HCT116 (cell line): ENCODE data around the gene TNC. TPM values are rescaled to one million over a fixed set of nuclear protein-coding genes. Genes with fewer than 3 reads are reported as not detected.

Experiments
- ATAC-seq: fragments of 200-7000 bp; cut with Tn5 transposase; 2 replicates; pipeline ENCODE4 v1.9.1; 2020; ENCODE audit warnings: mild to moderate bottlenecking, moderate library complexity
- BruUV-seq: library from RNA; stranded (reverse); fragments of 400-500 nt; replicated peaks from 2 replicates; lab custom pipeline; 2021; lab: Mats Ljungman, UMichigan
- CTCF ChIA-PET: fragments of 300-600 bp; sonication (Branson Sonifier 250); formaldehyde crosslinking; loops from one replicate; lab custom pipeline; 2021; ENCODE audit warnings: antibody characterized with exemption; lab: Charles Lee
- POLR2A ChIA-PET: fragments of 300-600, 350-600 bp; sonication (Branson Sonifier 250); formaldehyde crosslinking; loops from one replicate; lab custom pipeline; 2021; ENCODE audit warnings: antibody characterized with exemption; lab: Charles Lee
- RAD21 ChIA-PET, 2 experiments: fragments of 300-600 bp; sonication (Branson Sonifier 250); formaldehyde crosslinking; loops; one replicate each; lab custom pipeline; 2023; ENCODE audit warnings: low total read pairs in 2 of 2; ENCODE audit not compliant: uncharacterized antibody in 2 of 2, unreplicated experiment in 2 of 2, low non-redundant PET in 1 of 2; lab: Charles Lee
- DNase-seq: peaks from one replicate; pipeline ENCODE4 v3.0.0-alpha.2; 2010; ENCODE audit warnings: low read depth, low spot score
- H2AFZ ChIP-seq: fragments of 200-600 bp; shearing (Covaris generic), sonication (generic); 2 replicates; pipeline ENCODE4 v1.6.1; 2017; ENCODE audit warnings: low read depth, mixed run types, mixed read lengths, antibody characterized with exemption, low read length; ENCODE audit not compliant: poor library complexity, severe bottlenecking
- H3K27ac ChIP-seq: 2 replicates; pipeline ENCODE4 v1.5.1; 2012; ENCODE audit warnings: low read depth, low read length
- H3K27me3 ChIP-seq: fragments of 200-600 bp; sonication (generic); 2 replicates; pipeline ENCODE4 v1.6.1; 2016; ENCODE audit warnings: mixed run types, low read length, mixed read lengths; ENCODE audit not compliant: insufficient read depth
- H3K36me3 ChIP-seq, 2 experiments: fragments of 200-500 bp in 1 of 2; fragments of 200-600 bp in 1 of 2; sonication (Bioruptor generic) in 1 of 2; sonication (generic) in 1 of 2; 2 replicates each; pipeline versions ENCODE4 v1.5.1 to v1.6.1; 2014 to 2016; ENCODE audit warnings: low read length in 2 of 2, inconsistent platforms in 1 of 2, mixed read lengths in 1 of 2, mixed run types in 1 of 2; ENCODE audit not compliant: insufficient read depth in 2 of 2, control insufficient read depth in 1 of 2
- H3K4me1 ChIP-seq, 2 experiments: fragments of 200-600 bp in 1 of 2; sonication (generic) in 1 of 2; 2 replicates each; pipeline versions ENCODE4 v1.5.1 to v1.6.1; 2012 to 2017; ENCODE audit warnings: low read length in 2 of 2, inconsistent platforms in 1 of 2, mild to moderate bottlenecking in 1 of 2, mixed read lengths in 1 of 2, mixed run types in 1 of 2, moderate library complexity in 1 of 2; ENCODE audit not compliant: insufficient read depth in 2 of 2, control insufficient read depth in 1 of 2
- H3K4me2 ChIP-seq: fragments of 200-600 bp; sonication (generic); 2 replicates; pipeline ENCODE4 v1.6.1; 2017; ENCODE audit warnings: mixed run types, low read length, mixed read lengths
- H3K4me3 ChIP-seq, 2 experiments: fragments of 200-600 bp in 1 of 2; sonication (generic) in 1 of 2; replicated peaks in 1 of 2; 2 replicates each; pipeline ENCODE4 v1.5.1; 2011 to 2016; ENCODE audit warnings: low read length in 2 of 2, control low read depth in 1 of 2, low read depth in 1 of 2, mild to moderate bottlenecking in 1 of 2, mixed read lengths in 1 of 2, mixed run types in 1 of 2
- H3K79me2 ChIP-seq: fragments of 200-600 bp; sonication (generic); 2 replicates; pipeline ENCODE4 v1.6.1; 2017; ENCODE audit warnings: mild to moderate bottlenecking, mixed run types, low read length, moderate library complexity, mixed read lengths; ENCODE audit not compliant: insufficient read depth
- H3K9ac ChIP-seq: fragments of 200-600 bp; sonication (generic); 2 replicates; pipeline ENCODE4 v1.6.1; 2016; ENCODE audit warnings: low read length, mixed read lengths
- H3K9me2 ChIP-seq: fragments of 200-600 bp; sonication (generic), shearing (Covaris generic); 2 replicates; pipeline ENCODE4 v1.6.1; 2017; ENCODE audit warnings: mixed run types, mild to moderate bottlenecking, moderate library complexity; ENCODE audit not compliant: insufficient read depth
- H3K9me3 ChIP-seq, 2 experiments: fragments of 200-500 bp in 1 of 2; fragments of 200-600 bp in 1 of 2; sonication (Bioruptor generic) in 1 of 2; sonication (generic) in 1 of 2; 2 replicates each; pipeline ENCODE4 v1.6.1; 2014 to 2017; ENCODE audit warnings: low read length in 2 of 2, mixed read lengths in 2 of 2, inconsistent platforms in 1 of 2, low read depth in 1 of 2, mild to moderate bottlenecking in 1 of 2, mixed run types in 1 of 2, moderate library complexity in 1 of 2; ENCODE audit not compliant: control insufficient read depth in 1 of 2, insufficient read depth in 1 of 2
- H4K20me1 ChIP-seq: fragments of 200-600 bp; sonication (generic), shearing (Covaris generic); 2 replicates; pipeline ENCODE4 v1.6.1; 2017; ENCODE audit warnings: mixed run types, mild to moderate bottlenecking, moderate library complexity; ENCODE audit not compliant: insufficient read depth
- CBX3 ChIP-seq: IDR thresholded peaks from 2 replicates; pipeline ENCODE4 v1.6.1; 2012; ENCODE audit warnings: low read depth
- CEBPB ChIP-seq: IDR thresholded peaks from 2 replicates; pipeline ENCODE4 v1.6.1; 2012; ENCODE audit warnings: low read depth
- EGR1 ChIP-seq: IDR thresholded peaks from 2 replicates; pipeline ENCODE4 v1.6.1; 2012; ENCODE audit warnings: low read depth
- ELF1 ChIP-seq: IDR thresholded peaks from 2 replicates; pipeline ENCODE4 v1.6.1; 2012; ENCODE audit warnings: low read depth, borderline replicate concordance
- EZH2phosphoT487 ChIP-seq: fragments of 200-600 bp; IDR thresholded peaks from 2 replicates; pipeline ENCODE4 v1.6.1; 2018; ENCODE audit warnings: antibody characterized with exemption, borderline replicate concordance
- FOSL1 ChIP-seq: IDR thresholded peaks from 2 replicates; pipeline ENCODE4 v1.6.1; 2012; ENCODE audit warnings: low read depth
- JUND ChIP-seq: IDR thresholded peaks from 2 replicates; pipeline ENCODE4 v1.6.1; 2012
- MAX ChIP-seq: IDR thresholded peaks from 2 replicates; pipeline ENCODE4 v1.6.1; 2012
- POLR2A ChIP-seq: IDR thresholded peaks from 2 replicates; pipeline ENCODE4 v1.7.0; 2011; ENCODE audit warnings: borderline replicate concordance; ENCODE audit not compliant: insufficient read depth, insufficient read length; ENCODE audit errors: extremely low read depth
- RAD21 ChIP-seq: IDR thresholded peaks from 2 replicates; pipeline ENCODE4 v1.6.1; 2012; ENCODE audit warnings: low read depth, mild to moderate bottlenecking
- SP1 ChIP-seq: IDR thresholded peaks from 2 replicates; pipeline ENCODE4 v1.6.1; 2012; ENCODE audit warnings: low read depth
- SRF ChIP-seq: IDR thresholded peaks from 2 replicates; pipeline ENCODE4 v1.6.1; 2012; ENCODE audit warnings: low read depth
- TCF7L2 ChIP-seq: IDR thresholded peaks from 2 replicates; pipeline ENCODE4 v1.7.0; 2011; ENCODE audit warnings: borderline replicate concordance, inconsistent platforms; ENCODE audit not compliant: insufficient read depth, insufficient read length; ENCODE audit errors: extremely low read depth
- YY1 ChIP-seq: IDR thresholded peaks from 2 replicates; pipeline ENCODE4 v1.6.1; 2011; ENCODE audit warnings: low read length, low read depth, moderate library complexity, mild to moderate bottlenecking; ENCODE audit not compliant: insufficient replicate concordance; ENCODE audit errors: extremely low read depth
- ZBTB33 ChIP-seq: IDR thresholded peaks from 2 replicates; pipeline ENCODE4 v1.6.1; 2011; ENCODE audit warnings: mild to moderate bottlenecking, low read length, moderate library complexity; ENCODE audit not compliant: insufficient replicate concordance; ENCODE audit errors: extremely low read depth
- intact Hi-C: fragments of 100-400 bp; cut with micrococcal nuclease; formaldehyde crosslinking; loops from 2 replicates; pipeline ENCODE4 v1.10.0; 2022
- total RNA-seq: library from RNA; stranded (reverse); gene quantifications from one replicate; pipeline ENCODE4 v1.2.1, GENCODE V29; 2021; ENCODE audit not compliant: unreplicated experiment
- TF ChIP-seq, protein P1 (sequence below): IDR thresholded peaks from 2 replicates; pipeline ENCODE4 v1.6.1; 2012

TNC gene
- total RNA-seq, 1 experiment from 2014 or later: 0.49 TPM

GRCh38 chr9:115084709-115085108 lies 33.2 kb downstream of the TNC start:
- Histone ChIP-seq H3K36me3 (no peaks in the 10 kb centered on the region), H3K9ac (no peak overlapping the region), H4K20me1 (no peaks in the 10 kb centered on the region), H3K4me2 (no peak overlapping the region), H3K9me3 (no peaks in the 10 kb centered on the region), H2AFZ (no peak overlapping the region), H3K4me3 (no peak overlapping the region), H3K27me3 (no peaks in the 10 kb centered on the region), H3K9me2 (no peaks in the 10 kb centered on the region), H3K27ac (no peak overlapping the region), H3K79me2 (no peaks in the 10 kb centered on the region), H3K4me1 (no peaks in the 10 kb centered on the region)
- no peak for DNase-seq
- ChIA-PET RAD21 (no interaction called here), POLR2A (no interaction called here), CTCF (no interaction called here)
- BruUV-seq: no TSS peak
- ATAC-seq: no peak
- intact Hi-C loops: no loop called here
- TF ChIP-seq RAD21 (no peak), CBX3 (no peak), POLR2A (no peak), EZH2phosphoT487 (no peak), JUND (no peak), EGR1 (no peak), FOSL1 (no peak), ZBTB33 (no peak), YY1 (no peak), SRF (no peak), MAX (no peak), CEBPB (no peak), ELF1 (no peak), SP1 (no peak), TCF7L2 (no peak)
- TF ChIP-seq, protein P1, sequence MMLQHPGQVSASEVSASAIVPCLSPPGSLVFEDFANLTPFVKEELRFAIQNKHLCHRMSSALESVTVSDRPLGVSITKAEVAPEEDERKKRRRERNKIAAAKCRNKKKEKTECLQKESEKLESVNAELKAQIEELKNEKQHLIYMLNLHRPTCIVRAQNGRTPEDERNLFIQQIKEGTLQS: no peak
